Measurements from ENCODE around the gene NCDN. TPM values are rescaled to one million over a fixed set of nuclear protein-coding genes. Genes with fewer than 3 reads are reported as not detected.

Gene NCDN
- total RNA-seq, 1 donor from 2014 or later: 26.1 TPM

DNA sequence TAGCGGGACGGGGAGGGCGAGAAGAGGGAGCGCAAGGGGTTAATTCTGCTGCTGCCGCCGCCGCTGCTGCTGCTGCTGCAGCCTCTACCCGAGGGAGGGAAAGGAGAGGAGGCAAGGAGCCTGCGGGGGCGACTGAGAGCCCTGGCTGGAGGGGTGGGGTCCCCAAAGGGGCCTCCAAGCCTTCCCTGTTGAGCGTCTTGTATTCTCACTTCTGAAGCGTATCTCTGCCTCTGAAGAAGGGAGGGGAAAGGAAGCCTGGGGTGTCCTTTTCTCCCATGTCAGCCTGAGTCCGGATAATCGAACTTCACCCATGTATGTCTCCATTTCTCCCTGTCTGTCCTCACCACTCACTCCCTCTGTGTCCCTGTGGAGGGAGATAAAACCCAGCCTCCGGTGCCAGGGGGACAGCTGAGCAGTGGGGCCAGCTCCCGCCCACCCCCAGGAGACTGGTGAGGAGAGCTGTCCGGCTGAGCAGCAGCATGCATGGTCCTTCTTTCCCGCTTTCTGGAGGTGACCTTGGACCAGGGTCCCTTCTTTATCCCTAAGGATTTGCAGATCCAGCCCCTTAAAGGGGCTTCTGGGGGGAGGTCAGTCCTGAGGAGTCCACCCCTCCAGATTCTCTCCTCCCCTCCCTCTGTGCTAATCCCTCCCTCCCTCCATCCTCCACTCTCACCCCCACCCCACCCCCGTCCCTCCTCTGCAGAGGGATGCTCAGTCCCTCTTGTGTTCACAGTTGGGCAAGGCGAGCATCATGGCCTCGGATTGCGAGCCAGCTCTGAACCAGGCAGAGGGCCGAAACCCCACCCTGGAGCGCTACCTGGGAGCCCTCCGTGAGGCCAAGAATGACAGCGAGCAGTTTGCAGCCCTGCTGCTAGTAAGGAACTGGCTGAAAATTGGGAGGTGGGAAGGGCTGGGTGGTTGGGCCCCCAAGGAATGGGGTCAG is 1.0 kb downstream of the NCDN start:
- peak overlapping the region; percentile 99 for H3K27ac ChIP-seq (replicated peaks)
- peaks cover 82% of the 10 kb centered on the region for H3K4me1 ChIP-seq
- peak overlapping the region; percentile 85 for H3K4me3 ChIP-seq
- H3K36me3 ChIP-seq: peaks cover 20% of the 10 kb centered on the region
- no peak for DNase-seq
- H3K27me3 ChIP-seq (ENCODE audit: low read depth): no peaks in the 10 kb centered on the region
- H3K9me3 ChIP-seq (replicated peaks): no peaks in the 10 kb centered on the region
- TF ChIP-seq, protein P1, sequence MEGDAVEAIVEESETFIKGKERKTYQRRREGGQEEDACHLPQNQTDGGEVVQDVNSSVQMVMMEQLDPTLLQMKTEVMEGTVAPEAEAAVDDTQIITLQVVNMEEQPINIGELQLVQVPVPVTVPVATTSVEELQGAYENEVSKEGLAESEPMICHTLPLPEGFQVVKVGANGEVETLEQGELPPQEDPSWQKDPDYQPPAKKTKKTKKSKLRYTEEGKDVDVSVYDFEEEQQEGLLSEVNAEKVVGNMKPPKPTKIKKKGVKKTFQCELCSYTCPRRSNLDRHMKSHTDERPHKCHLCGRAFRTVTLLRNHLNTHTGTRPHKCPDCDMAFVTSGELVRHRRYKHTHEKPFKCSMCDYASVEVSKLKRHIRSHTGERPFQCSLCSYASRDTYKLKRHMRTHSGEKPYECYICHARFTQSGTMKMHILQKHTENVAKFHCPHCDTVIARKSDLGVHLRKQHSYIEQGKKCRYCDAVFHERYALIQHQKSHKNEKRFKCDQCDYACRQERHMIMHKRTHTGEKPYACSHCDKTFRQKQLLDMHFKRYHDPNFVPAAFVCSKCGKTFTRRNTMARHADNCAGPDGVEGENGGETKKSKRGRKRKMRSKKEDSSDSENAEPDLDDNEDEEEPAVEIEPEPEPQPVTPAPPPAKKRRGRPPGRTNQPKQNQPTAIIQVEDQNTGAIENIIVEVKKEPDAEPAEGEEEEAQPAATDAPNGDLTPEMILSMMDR (IDR thresholded peaks at IDR 0.05; ENCODE audit: borderline replicate concordance): no peak
- intact Hi-C loops (cut with micrococcal nuclease): no loop called here

DNA sequence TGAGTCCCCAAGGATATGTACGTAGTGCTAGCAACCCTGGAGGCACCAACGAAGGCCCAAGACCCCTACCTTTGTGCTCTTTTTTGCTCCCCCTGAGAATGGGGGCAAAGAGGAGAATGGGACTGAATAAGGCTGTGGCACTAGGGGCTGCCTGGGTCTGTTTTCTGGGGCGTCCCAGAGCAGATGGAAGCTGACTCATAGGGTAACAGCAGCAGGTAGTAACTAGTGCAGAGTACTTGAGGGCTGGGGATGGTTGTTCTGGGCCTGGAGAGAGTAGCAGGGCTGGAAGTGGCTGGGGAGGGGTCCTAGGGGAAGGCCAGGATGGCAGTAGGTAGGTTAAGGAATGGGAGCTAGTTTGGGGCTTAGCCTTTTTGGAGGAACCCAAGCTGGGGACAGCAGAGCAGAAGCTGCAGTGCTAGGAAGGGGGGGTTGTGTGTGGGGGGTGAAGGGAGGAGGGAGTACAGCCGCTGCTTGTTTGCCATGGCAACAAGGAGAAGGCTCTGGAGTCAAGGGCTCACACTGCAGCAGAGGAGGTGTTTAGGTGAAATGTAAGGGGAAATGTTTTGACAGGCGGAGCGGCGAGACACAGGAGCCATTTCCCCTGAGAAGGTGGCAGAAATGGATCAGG is 1.8 kb downstream of the NCDN start:
- intact Hi-C loops (cut with micrococcal nuclease): no loop called here
- no peak for DNase-seq
- Histone ChIP-seq H3K4me3 (no peak overlapping the region), H3K36me3 (peaks cover 23% of the 10 kb centered on the region), H3K9me3 (replicated peaks) (no peaks in the 10 kb centered on the region), H3K4me1 (peaks cover 78% of the 10 kb centered on the region), H3K27me3 (ENCODE audit: low read depth) (no peaks in the 10 kb centered on the region), H3K27ac (replicated peaks) (peak overlapping the region; percentile 70)
- TF ChIP-seq, protein P1 (IDR thresholded peaks at IDR 0.05; ENCODE audit: borderline replicate concordance): no peak

GRCh38 chr1:35560256-35561225 is 2.9 kb downstream of the NCDN start:
- intact Hi-C loops (cut with micrococcal nuclease): loop anchor here (5.0 kb wide), 1 partner anchor 108 kb away; no protein-coding TSS in a partner anchor
- TF ChIP-seq, protein P1 (IDR thresholded peaks at IDR 0.05; ENCODE audit: borderline replicate concordance): peak; percentile 9
- Histone ChIP-seq H3K9me3 (replicated peaks) (no peaks in the 10 kb centered on the region), H3K36me3 (peaks cover 29% of the 10 kb centered on the region), H3K27ac (replicated peaks) (peak overlapping the region; percentile 70), H3K27me3 (ENCODE audit: low read depth) (no peaks in the 10 kb centered on the region), H3K4me1 (peaks cover 68% of the 10 kb centered on the region), H3K4me3 (peak overlapping the region; percentile 33)
- DNase-seq: peak; percentile 78

DNA sequence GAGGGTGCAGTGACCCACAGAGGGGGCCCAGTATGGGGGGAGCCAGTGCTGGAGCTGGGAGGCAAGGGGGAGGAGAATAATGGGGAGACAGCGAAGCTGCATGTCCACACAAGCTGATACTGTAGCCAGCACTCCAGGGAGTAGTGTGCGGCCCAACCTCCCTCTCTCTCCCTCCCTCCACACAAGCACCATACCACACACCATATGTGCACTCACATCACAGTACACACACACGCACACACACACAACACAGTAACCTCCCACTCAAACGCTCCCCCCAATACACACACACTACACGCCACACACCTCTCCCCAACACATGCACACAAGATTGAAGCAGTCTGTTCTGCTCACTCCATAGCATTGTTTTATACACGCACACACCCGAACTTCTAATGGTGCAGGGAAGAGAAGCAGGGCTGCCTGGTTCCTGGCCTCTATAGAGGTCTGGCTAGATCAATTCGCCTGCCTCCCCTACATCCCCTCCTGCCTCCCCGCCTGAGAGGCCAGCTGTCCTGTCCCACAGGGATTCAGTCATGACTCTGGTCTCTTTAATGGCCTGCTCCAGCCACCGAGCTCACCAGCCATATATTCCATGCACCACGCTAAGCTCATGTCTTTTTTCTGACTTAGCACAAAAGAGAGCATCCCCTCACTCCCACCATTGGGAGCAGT is 3.8 kb downstream of the NCDN start:
- Histone ChIP-seq H3K36me3 (peaks cover 33% of the 10 kb centered on the region), H3K4me1 (peaks cover 59% of the 10 kb centered on the region), H3K9me3 (replicated peaks) (no peaks in the 10 kb centered on the region), H3K27ac (replicated peaks) (peak overlapping the region; percentile 70), H3K27me3 (ENCODE audit: low read depth) (no peaks in the 10 kb centered on the region), H3K4me3 (peak overlapping the region; percentile 33)
- intact Hi-C loops (cut with micrococcal nuclease): loop anchor here (5.0 kb wide), 1 partner anchor 109 kb away; no protein-coding TSS in a partner anchor
- no peak for DNase-seq
- TF ChIP-seq, protein P1 (IDR thresholded peaks at IDR 0.05; ENCODE audit: borderline replicate concordance): no peak
